Measurements from ENCODE around the gene PLEKHH2.
"Not testable (repeated sequence)": the region's sequence is repeated elsewhere in the genome, so short reads cannot be mapped to it uniquely, and the experiment has no call there.

PLEKHH2 gene

DNA sequence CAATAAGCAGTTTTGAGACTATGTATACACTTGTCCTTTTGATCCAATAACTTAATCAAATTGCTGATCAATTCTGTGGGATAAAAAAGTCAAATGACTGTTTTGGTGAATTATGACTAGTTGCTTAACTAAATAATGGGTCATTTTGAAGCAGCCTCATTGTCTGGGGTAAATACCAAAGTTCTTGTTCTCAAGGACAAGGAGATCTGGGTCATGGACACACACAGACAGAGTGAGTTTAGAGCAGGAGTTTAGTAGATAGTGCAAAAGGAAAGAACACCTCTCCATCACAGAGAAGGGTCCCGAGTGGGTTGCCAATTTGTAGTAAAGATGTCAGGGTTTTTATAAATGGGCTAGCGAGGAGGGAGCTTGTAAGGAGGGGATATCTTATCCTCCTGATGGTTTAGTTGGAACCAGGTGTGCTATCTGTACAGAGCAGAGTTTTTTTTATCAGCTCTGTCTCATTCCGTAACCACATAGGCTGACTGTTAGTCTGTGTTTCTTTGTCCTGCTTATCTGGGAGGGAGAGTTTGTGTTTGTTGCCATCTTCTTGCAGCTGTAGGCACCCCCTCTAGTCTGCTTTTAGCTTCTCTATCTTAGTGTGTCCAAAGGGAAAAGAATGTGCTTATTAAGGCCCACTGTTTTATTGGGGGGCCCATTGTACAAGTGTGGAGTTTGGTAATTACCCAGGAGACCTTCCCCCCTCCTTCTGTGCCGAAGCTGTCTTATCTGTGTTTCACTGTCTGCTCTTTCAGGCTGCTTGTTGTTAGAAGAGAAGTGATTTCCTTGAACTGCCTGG, 87.9 kb downstream of the PLEKHH2 start:
- no peak for DNase-seq

GRCh38 chr2:43725711-43726246, 88.7 kb downstream of the PLEKHH2 start:
- DNase-seq = no peak

DNA sequence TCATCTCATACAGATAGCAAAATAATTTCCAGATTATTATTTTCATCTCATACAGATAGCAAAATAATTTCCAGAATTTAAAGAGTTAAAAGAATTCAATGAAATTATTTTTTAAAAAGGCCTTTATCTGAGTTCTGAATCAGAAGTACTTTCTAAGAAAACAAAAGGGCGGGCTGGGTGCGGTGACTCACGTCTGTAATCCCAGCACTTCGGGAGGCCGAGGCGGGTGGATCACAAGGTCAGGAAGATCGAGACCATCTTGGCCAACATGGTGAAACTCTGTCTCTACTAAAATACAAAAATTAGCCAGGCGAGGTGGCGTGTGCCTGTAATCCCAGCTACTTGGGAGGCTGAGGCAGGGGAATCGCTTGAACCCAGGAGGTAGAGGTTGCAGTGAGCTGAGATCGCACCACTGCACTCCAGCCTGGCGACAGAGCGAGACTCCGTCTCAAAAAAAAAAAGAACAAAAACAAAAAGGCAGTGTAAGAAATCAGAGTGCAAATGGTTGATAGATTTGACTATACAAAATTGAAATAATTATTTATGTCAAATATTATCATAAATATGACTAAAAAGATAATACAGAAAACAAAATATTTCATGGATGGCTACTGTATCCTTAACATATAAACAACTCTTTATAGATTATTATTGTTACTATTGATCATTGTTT, 90.0 kb downstream of the PLEKHH2 start:
- DNase-seq = not testable (repeated sequence)

- no peak for DNase-seq
Observed at GRCh38 chr2:43727634-43728014, 90.6 kb downstream of the PLEKHH2 start.

DNA sequence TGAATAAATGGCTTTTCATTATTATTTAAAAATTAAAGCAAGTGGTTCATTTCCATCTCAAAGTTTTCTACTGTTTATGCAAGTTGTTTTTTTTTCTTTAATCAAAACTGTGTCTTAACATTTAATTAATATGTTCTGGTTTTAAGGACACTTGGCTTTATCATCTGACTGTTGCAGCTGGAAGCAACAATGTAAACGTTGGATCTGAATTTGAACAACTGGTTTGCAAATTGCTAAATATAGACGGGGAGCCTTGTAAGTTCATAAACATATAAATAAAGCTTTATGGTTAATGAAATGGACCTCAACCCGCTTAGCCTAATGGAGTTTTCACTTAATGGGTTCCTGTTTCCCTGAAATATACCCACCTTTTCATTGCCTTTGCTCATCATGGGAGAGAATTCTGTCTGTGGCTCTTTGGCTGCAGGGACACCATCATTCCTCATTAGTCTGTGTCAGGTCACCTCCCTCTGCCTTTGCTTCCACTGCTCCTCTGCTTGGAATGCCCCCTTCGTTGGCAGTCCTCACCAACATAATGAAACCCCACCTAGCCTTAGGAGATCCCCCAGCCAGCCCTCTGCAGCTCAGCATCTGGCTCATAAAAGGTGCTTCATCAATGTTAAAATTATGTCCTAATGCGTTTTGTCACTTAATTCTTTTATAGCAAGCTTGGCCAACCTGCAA, 92.6 kb downstream of the PLEKHH2 start:
- no peak for DNase-seq

DNA sequence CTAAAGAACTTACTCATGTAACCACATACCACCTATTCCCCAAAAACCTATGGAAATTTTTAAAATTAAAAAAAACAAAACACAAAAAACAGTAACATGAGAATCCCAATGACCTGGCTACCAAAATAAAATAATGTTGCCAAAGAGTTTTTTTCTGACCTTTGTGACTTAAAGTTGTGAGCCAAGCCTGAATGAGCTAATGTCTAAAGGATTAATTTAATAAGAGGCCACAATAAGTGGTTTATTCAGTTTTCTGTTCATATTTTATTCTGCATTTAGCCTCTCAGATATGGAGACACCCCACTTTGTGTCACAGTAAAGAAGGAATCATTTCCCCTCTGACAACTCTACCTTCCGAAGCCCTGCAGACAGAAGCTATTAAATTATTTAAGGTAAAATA, 94.2 kb downstream of the PLEKHH2 start:
- no peak for DNase-seq

GRCh38 chr2:43736637-43737036, 99.6 kb downstream of the PLEKHH2 start:
- DNase-seq = no peak

GRCh38 chr2:43737097-43737854, 100.2 kb downstream of the PLEKHH2 start:
- DNase-seq = no peak

GRCh38 chr2:43737855-43738254, 100.8 kb downstream of the PLEKHH2 start:
- DNase-seq = no peak

DNA sequence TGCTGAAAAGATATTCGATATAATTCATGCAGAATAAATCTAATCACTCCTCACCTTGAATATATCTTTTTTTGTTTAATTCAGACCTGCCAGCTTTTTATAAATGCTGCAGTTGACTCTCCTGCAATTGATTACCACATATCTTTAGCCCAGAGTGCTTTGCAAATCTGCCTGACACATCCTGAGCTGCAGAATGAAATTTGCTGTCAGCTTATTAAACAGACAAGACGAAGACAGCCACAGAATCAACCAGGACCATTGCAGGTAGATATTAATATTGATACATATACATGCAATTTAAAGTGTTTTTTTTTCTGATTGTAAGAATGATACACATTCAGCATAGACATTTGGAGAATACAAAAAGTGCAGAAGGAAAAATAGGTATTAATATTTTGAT, 101.2 kb downstream of the PLEKHH2 start:
- DNase-seq = no peak

- no peak for DNase-seq
Observed at GRCh38 chr2:43743706-43744105, 106.6 kb downstream of the PLEKHH2 start.

DNA sequence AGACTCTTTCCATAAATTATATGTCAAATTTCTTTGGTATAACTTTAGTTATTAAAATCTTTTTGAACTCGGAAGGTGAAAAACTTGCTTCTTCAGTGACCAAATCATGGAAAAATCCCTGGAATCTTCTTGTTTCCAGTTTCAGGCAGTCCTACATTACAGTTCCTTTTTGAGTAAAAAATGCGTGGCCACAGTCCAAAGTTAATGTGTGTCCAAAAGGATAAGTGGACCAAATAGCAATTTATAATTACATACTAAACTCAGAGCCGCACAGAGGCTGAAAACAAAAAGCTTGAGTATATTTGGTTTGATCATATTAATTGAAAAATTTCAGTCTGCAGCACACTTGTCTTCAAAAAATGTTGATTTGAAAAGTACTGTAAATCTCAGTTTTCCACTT, 108.4 kb downstream of the PLEKHH2 start:
- no peak for DNase-seq

- no peak for DNase-seq
Observed at GRCh38 chr2:43748333-43748732, 111.3 kb downstream of the PLEKHH2 start.

GRCh38 chr2:43749583-43749982, 112.5 kb downstream of the PLEKHH2 start:
- no peak for DNase-seq

- no peak for DNase-seq
Observed at GRCh38 chr2:43751476-43751990, 114.5 kb downstream of the PLEKHH2 start.

GRCh38 chr2:43752302-43752701, 115.2 kb downstream of the PLEKHH2 start:
- no peak for DNase-seq

DNA sequence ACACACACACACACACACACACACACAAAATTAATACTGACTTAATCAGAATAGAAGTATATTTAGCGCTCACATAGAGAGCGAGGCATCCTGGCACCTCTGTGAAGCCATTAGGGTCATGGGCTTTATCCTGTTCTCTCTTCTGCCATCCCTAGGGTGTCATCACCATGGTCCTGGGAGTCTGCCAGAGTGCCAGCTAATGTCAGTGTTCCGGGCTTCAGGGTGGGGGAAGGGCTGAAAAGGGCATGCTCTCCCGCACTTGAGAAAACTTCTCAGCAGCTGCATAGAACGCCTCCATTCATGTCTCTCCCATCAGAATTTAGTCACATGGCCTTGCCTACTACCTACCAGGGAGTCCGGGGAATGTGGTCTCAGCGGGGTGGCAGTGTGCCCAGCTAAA, 117.1 kb downstream of the PLEKHH2 start:
- no peak for DNase-seq

DNA sequence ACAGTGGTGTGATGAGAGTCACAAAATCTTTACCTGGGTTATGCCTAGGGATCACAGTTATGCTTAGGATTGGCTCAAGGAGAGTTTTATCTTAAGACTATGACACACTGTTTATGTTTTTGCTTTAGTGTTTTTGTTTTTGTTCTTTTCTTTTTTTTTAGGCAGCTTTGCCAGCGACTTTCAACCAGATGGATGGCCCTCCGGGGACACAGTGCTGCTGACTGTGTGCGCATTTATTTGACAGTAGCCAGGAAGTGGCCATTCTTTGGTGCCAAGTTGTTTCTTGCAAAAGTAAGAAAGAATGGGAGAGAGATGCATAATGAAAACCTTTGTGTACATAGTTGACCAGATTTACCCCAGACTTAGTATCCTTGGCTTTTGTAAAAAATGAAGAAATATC, 121.7 kb downstream of the PLEKHH2 start:
- no peak for DNase-seq

DNA sequence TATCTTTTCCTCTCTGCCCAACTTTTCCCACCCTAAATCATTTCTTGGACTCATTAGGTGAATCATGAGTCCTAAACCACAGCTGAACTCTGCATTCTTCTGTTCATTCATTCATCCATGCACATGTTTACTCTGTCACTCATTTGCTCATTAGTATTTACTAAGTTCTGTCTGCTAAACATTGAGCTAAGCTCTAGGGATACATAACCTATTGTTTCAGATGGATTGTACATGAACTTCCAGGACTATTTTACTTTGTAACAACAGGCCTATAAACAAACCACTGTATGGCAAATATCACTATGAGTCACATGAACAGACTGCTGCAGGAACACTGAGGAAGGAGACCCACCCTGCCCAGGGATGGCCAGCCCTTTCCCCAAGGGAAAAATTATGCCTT, 122.1 kb downstream of the PLEKHH2 start:
- no peak for DNase-seq

DNA sequence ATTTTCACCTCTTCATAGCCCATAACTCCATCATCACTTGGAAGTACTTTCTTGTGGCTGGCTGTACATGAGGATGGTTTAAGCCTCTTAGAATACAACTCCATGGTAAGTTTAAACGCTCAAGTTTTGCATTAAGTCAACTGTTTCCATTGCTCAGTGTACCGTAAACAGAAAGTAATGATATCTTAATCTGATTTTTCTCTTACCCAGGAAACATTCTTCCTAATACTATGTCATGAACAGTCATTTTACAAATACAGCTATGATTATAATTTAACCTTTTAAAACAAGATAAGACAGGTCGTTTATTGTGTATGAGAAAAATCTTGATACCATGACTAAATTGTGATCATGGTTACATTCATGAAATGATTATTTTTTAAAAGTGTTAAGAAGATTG, 125.2 kb downstream of the PLEKHH2 start:
- no peak for DNase-seq

- DNase-seq = no peak
Observed at GRCh38 chr2:43763091-43763490, 126.0 kb downstream of the PLEKHH2 start.

DNA sequence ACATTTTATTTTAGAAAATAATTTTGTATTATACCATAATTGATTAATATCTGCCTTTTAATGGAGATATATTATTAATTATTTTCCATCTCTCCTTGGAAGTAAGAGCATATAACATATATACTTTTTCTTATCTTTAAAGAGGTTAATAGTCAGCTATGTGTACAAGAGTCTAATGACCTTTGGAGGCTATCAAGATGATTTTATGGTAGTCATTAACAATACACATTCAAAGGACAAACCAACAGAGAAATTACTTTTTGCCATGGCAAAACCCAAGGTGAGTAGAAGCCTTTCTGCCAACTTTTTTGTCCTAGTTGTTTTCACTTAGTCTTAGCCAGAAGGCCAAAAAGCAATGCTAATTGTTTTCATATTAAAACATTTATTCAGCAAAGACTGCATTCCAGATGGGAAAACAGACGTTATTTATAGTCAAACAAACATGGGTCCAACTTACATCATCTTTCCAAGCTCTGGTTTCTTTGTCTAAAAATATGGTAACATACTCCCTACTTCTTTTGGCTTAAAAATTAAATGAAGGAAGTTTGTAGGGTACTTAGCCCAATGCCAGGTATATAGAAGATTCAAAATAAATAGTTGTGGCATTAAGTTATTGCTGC, 127.1 kb downstream of the PLEKHH2 start:
- no peak for DNase-seq
